H1 (cell line): ENCODE data around the gene FOXO6. TPM values are rescaled to one million over a fixed set of nuclear protein-coding genes. Genes with fewer than 3 reads are reported as not detected.

Source experiments
- CTCF ChIA-PET: fragments of 300-600 bp; sonication (Branson Sonifier 250); formaldehyde crosslinking; loops from one replicate; lab custom pipeline; 2021; ENCODE audit not compliant: partially characterized antibody; lab: Charles Lee
- POLR2A ChIA-PET: fragments of 300-600 bp; sonication (Branson Sonifier 250); formaldehyde crosslinking; loops from one replicate; lab custom pipeline; 2021; ENCODE audit warnings: inconsistent platforms; ENCODE audit not compliant: partially characterized antibody; lab: Charles Lee
- DNase-seq, 2 experiments: peaks; one replicate each; pipeline versions ENCODE4 v3.0.0 to v3.0.0-alpha.2; 2010 to 2022; ENCODE audit warnings: low spot score in 2 of 2, low read depth in 1 of 2, mixed read lengths in 1 of 2
- FAIRE-seq: peaks from 2 replicates; lab custom pipeline; 2011; peaks lifted over from hg19 to GRCh38; lab: Jason Lieb, UNC
- H2AFZ ChIP-seq: 2 replicates; pipeline ENCODE4 v1.8.1; 2012; ENCODE audit warnings: low read length, inconsistent platforms
- H2AK5ac ChIP-seq: 2 replicates; pipeline ENCODE4 v1.6.1; 2013; ENCODE audit warnings: low read depth, low read length
- H2BK120ac ChIP-seq: replicated peaks from 2 replicates; pipeline ENCODE3; 2013; ENCODE audit warnings: low read depth, low read length, inconsistent platforms
- H2BK12ac ChIP-seq: 2 replicates; pipeline ENCODE4 v1.6.1; 2013; ENCODE audit warnings: low read depth, low read length
- H2BK15ac ChIP-seq: 2 replicates; pipeline ENCODE4 v1.6.1; 2013; ENCODE audit warnings: low read length
- H2BK20ac ChIP-seq: 2 replicates; pipeline ENCODE4 v1.6.1; 2013; ENCODE audit warnings: low read length
- H2BK5ac ChIP-seq: 2 replicates; pipeline ENCODE4 v1.6.1; 2013; ENCODE audit warnings: low read depth, low read length
- H3K14ac ChIP-seq: 2 replicates; pipeline ENCODE4 v1.6.1; 2013; ENCODE audit warnings: inconsistent platforms; ENCODE audit not compliant: insufficient read length
- H3K18ac ChIP-seq: 2 replicates; pipeline ENCODE4 v1.6.1; 2013; ENCODE audit warnings: low read length; ENCODE audit errors: extremely low read depth
- H3K23ac ChIP-seq: 2 replicates; pipeline ENCODE4 v1.6.1; 2013; ENCODE audit warnings: inconsistent platforms; ENCODE audit not compliant: insufficient read length
- H3K23me2 ChIP-seq: 2 replicates; pipeline ENCODE4 v1.6.1; 2013; ENCODE audit warnings: low read depth, low read length
- H3K27ac ChIP-seq: 2 replicates; pipeline ENCODE4 v1.6.1; 2011; ENCODE audit warnings: low read depth, low read length, inconsistent platforms
- H3K27me3 ChIP-seq, 4 experiments: replicated peaks in 1 of 4; 1 replicate in 1 of 4; 2 replicates in 3 of 4; pipeline versions ENCODE4 v1.6.1 to v1.8.1; 2011 to 2013; ENCODE audit warnings: low read length in 3 of 4, mild to moderate bottlenecking in 3 of 4, inconsistent platforms in 2 of 4, mixed read lengths in 2 of 4, moderate library complexity in 1 of 4; ENCODE audit not compliant: control insufficient read depth in 3 of 4, insufficient read depth in 3 of 4; ENCODE audit errors: extremely low read depth in 1 of 4
- H3K36me3 ChIP-seq, 4 experiments: 2 replicates each; pipeline versions ENCODE4 v1.6.1 to v1.8.1; 2011 to 2013; ENCODE audit warnings: mild to moderate bottlenecking in 4 of 4, low read length in 3 of 4, moderate library complexity in 2 of 4, control low read depth in 1 of 4, inconsistent platforms in 1 of 4; ENCODE audit not compliant: insufficient read depth in 4 of 4, control insufficient read depth in 2 of 4
- H3K4ac ChIP-seq: replicated peaks from 2 replicates; pipeline ENCODE3; 2013; ENCODE audit warnings: low read length, low read depth, mixed read lengths, inconsistent platforms; ENCODE audit not compliant: insufficient read length
- H3K4me1 ChIP-seq, 4 experiments: replicated peaks in 1 of 4; 1 replicate in 1 of 4; 2 replicates in 3 of 4; pipeline versions ENCODE4 v1.6.1 to v1.8.1; 2011 to 2013; ENCODE audit warnings: low read length in 3 of 4, inconsistent platforms in 2 of 4, mixed read lengths in 1 of 4; ENCODE audit not compliant: insufficient read depth in 4 of 4, control insufficient read depth in 3 of 4
- H3K4me2 ChIP-seq, 2 experiments: 2 replicates each; pipeline versions ENCODE4 v1.6.1 to v1.8.1; 2011 to 2013; ENCODE audit warnings: low read depth in 2 of 2, low read length in 2 of 2, control low read depth in 1 of 2, inconsistent platforms in 1 of 2, mild to moderate bottlenecking in 1 of 2; ENCODE audit not compliant: insufficient read depth in 1 of 2
- H3K4me3 ChIP-seq, 4 experiments: fragments of 200-600, 300-600 bp in 1 of 4; sonication (generic), shearing (Covaris generic), sonication (Bioruptor Twin) in 1 of 4; 2 replicates each; pipeline versions ENCODE4 v1.5.1 to v1.8.1; 2011 to 2016; ENCODE audit warnings: low read length in 4 of 4, low read depth in 3 of 4, control low read depth in 2 of 4, inconsistent platforms in 2 of 4, mild to moderate bottlenecking in 2 of 4, mixed read lengths in 1 of 4, moderate library complexity in 1 of 4; ENCODE audit not compliant: insufficient read depth in 2 of 4; ENCODE audit errors: extremely low read depth in 1 of 4
- H3K56ac ChIP-seq: replicated peaks from 2 replicates; pipeline ENCODE3; 2013; ENCODE audit warnings: low read depth, mild to moderate bottlenecking, mixed read lengths, low read length, inconsistent platforms; ENCODE audit not compliant: insufficient read length
- H3K79me1 ChIP-seq: 2 replicates; pipeline ENCODE4 v1.6.1; 2013; ENCODE audit warnings: low read depth, low read length, control low read depth
- H3K79me2 ChIP-seq, 2 experiments: 2 replicates each; pipeline versions ENCODE4 v1.6.1 to v1.8.1; 2012 to 2013; ENCODE audit warnings: low read length in 2 of 2, mild to moderate bottlenecking in 2 of 2, inconsistent platforms in 1 of 2; ENCODE audit not compliant: insufficient read depth in 2 of 2, control insufficient read depth in 1 of 2
- H3K9ac ChIP-seq, 4 experiments: replicated peaks in 1 of 4; 1 replicate in 1 of 4; 2 replicates in 3 of 4; pipeline versions ENCODE4 v1.6.1 to v1.8.1; 2011 to 2013; ENCODE audit warnings: low read depth in 3 of 4, low read length in 3 of 4, control low read depth in 2 of 4, mild to moderate bottlenecking in 2 of 4, moderate library complexity in 2 of 4, inconsistent platforms in 1 of 4; ENCODE audit errors: extremely low read depth in 1 of 4
- H3K9me3 ChIP-seq, 2 experiments: 2 replicates each; pipeline versions ENCODE4 v1.6.1 to v1.8.1; 2012 to 2013; ENCODE audit warnings: mild to moderate bottlenecking in 2 of 2, moderate library complexity in 2 of 2, control low read depth in 1 of 2, inconsistent platforms in 1 of 2, low read depth in 1 of 2, low read length in 1 of 2, mixed read lengths in 1 of 2; ENCODE audit not compliant: insufficient read depth in 2 of 2
- H4K20me1 ChIP-seq, 2 experiments: replicated peaks in 1 of 2; 2 replicates each; pipeline versions ENCODE3 to v1.8.1; 2011 to 2013; ENCODE audit warnings: inconsistent platforms in 2 of 2, low read length in 2 of 2, mild to moderate bottlenecking in 1 of 2; ENCODE audit not compliant: insufficient read depth in 2 of 2, control insufficient read depth in 1 of 2
- H4K5ac ChIP-seq: 2 replicates; pipeline ENCODE4 v1.6.1; 2013; ENCODE audit warnings: low read length, low read depth, mixed read lengths, inconsistent platforms; ENCODE audit not compliant: insufficient read length
- H4K8ac ChIP-seq: 2 replicates; pipeline ENCODE4 v1.8.0; 2013; ENCODE audit warnings: mild to moderate bottlenecking, moderate library complexity, low read length, inconsistent platforms; ENCODE audit not compliant: insufficient read depth; ENCODE audit errors: extremely low read depth
- H4K91ac ChIP-seq: replicated peaks from 2 replicates; pipeline ENCODE3; 2013; ENCODE audit warnings: low read length, mixed read lengths, inconsistent platforms; ENCODE audit not compliant: insufficient read length
- JUN ChIP-seq: IDR thresholded peaks from 2 replicates; pipeline ENCODE4 v1.6.1; 2011; ENCODE audit warnings: low read depth, mild to moderate bottlenecking, improper control_type of control experiment, low read length
- SUZ12 ChIP-seq: fragments of 200-600 bp; sonication (generic); IDR thresholded peaks from 2 replicates; pipeline ENCODE4 v1.6.1; 2012; ENCODE audit warnings: mild to moderate bottlenecking, inconsistent platforms, low read length, moderate library complexity, mixed read lengths
- WGBS, 2 experiments: shearing (Covaris generic) in 1 of 2; methylation state at CpG; one replicate each; pipeline versions ENCODE4 v1.1.6 to v1.1.7; 2013 to 2015; ENCODE audit warnings: low lambda C conversion rate in 2 of 2, mixed read lengths in 2 of 2, inconsistent platforms in 1 of 2, low coverage in 1 of 2, missing lambda C conversion rate in 1 of 2; ENCODE audit not compliant: insufficient replicate concordance in 2 of 2, insufficient coverage in 1 of 2, insufficient read length in 1 of 2; ENCODE audit errors: extremely low coverage in 1 of 2, missing lambda C conversion rate in 1 of 2; 5-methylcytosine and 5-hydroxymethylcytosine counted together
- polyA plus RNA-seq, 7 experiments: library from polyadenylated mRNA; depleted of rRNA in 3 of 7; stranded (reverse) in 5 of 7; unstranded in 2 of 7; fragments of >200 nt in 5 of 7; fragments of 200-250 nt in 2 of 7; gene quantifications; 1 replicate in 5 of 7; 2 replicates in 1 of 7; 4 replicates in 1 of 7; pipeline versions ENCODE4 v1.2.1 to v1.2.3, GENCODE V29; 2011 to 2013; ENCODE audit warnings: missing spikeins in 2 of 7, mixed read lengths in 2 of 7
- total RNA-seq: library from RNA; stranded (reverse); fragmentation: NEBNext Ultra II Directional; extraction: Animal tissue kit (Norgen Biotek cat#: 25700); gene quantifications from 2 replicates; pipeline ENCODE4 v1.2.1, GENCODE V29; 2021

The FOXO6 gene
- total and polyA plus RNA-seq, 2 of the 8 experiments (the other 6 are each of a cell fraction or from before 2014, with no cell fraction given) = 0.59 to 3.0 TPM

- TF ChIP-seq JUN (no peak), SUZ12 (no peak)
- TF ChIP-seq, all 59 proteins: peak for 0
- Histone ChIP-seq H2BK15ac (no peak overlapping the region), H4K5ac (no peak overlapping the region), H2BK20ac (no peak overlapping the region), H2AFZ (no peak overlapping the region), H2BK5ac (no peak overlapping the region), H2BK12ac (no peak overlapping the region), H3K27ac (no peak overlapping the region), H3K79me1 (no peaks in the 10 kb centered on the region), H3K4me1 (peaks cover 0 to 4% (median 4%) of the 10 kb centered on the region in 4 experiments; a peak in 5 of 7 replicates), H2BK120ac (no peak overlapping the region), H3K14ac (no peak overlapping the region), H3K4ac (no peak overlapping the region), H3K9me3 (no peaks in the 10 kb centered on the region), H3K27me3 (no peaks in the 10 kb centered on the region), H3K9ac (no peak overlapping the region), H4K8ac (no peak overlapping the region), H3K4me2 (no peak overlapping the region), H3K23me2 (no peaks in the 10 kb centered on the region), H3K23ac (no peak overlapping the region), H4K20me1 (no peaks in the 10 kb centered on the region), H3K79me2 (no peaks in the 10 kb centered on the region), H2AK5ac (no peak overlapping the region), H3K56ac (no peak overlapping the region), H3K36me3 (no peaks in the 10 kb centered on the region), H3K18ac (no peak overlapping the region), H4K91ac (no peak overlapping the region), H3K4me3 (no peak overlapping the region)
- FAIRE-seq (no peak), DNase-seq (peak in 1 of 2 experiments; percentile 28)
- 87% methylated on average over 6 of the region's 6 CpGs; no CpG with 5 or more reads in 1 of the 2 experiments for WGBS, 2 experiments
- ChIA-PET CTCF (interaction anchor here (0.6 to 17.8 kb wide), 12 partner anchors 13 to 154 kb away, joined by 3 to 420 read pairs (median 4); no protein-coding TSS in a partner anchor), POLR2A (no interaction called here)
Observed at GRCh38 chr1:41327383-41327999, 33.7 kb upstream of the FOXO6 start.
